Lower lobe of right lung (tissue), 2 donors: ENCODE measurements around the gene NPFFR2. TPM values are rescaled to one million over a fixed set of nuclear protein-coding genes. Genes with fewer than 3 reads are reported as not detected.

Experiments
- ATAC-seq, 2 donors: fragments of 200-7000 bp; cut with Tn5 transposase; one replicate each; pipeline ENCODE4 v1.9.1; 2020 to 2022; ENCODE audit warnings: mild to moderate bottlenecking in 2 of 2, moderate library complexity in 2 of 2
- DNase-seq: peaks from one replicate; pipeline ENCODE4 v3.0.0-alpha.2; 2020
- H3K27ac ChIP-seq: fragments of 200-600 bp; one replicate; pipeline ENCODE4 v1.8.0; 2022
- H3K27me3 ChIP-seq: fragments of 200-600 bp; one replicate; pipeline ENCODE4 v1.8.0; 2022; ENCODE audit warnings: low read depth
- H3K36me3 ChIP-seq: fragments of 200-600 bp; one replicate; pipeline ENCODE4 v1.8.0; 2022; ENCODE audit warnings: mild to moderate bottlenecking
- H3K4me1 ChIP-seq: fragments of 200-600 bp; one replicate; pipeline ENCODE4 v1.8.0; 2022
- H3K4me3 ChIP-seq: fragments of 200-600 bp; one replicate; pipeline ENCODE4 v1.8.0; 2022; ENCODE audit warnings: mild to moderate bottlenecking
- H3K9me3 ChIP-seq: fragments of 200-600 bp; one replicate; pipeline ENCODE4 v1.8.0; 2022
- CTCF ChIP-seq: fragments of 200-600 bp; IDR thresholded peaks from one replicate; pipeline ENCODE4 v1.8.0; 2022; ENCODE audit warnings: antibody characterized with exemption, mild to moderate bottlenecking
- intact Hi-C: fragments of 100-400 bp; cut with DNase I; formaldehyde crosslinking; loops from one replicate; pipeline ENCODE4 v1.11.0; 2022
- total RNA-seq: library from RNA; stranded (reverse); fragmentation: NEBNext Ultra II Directional; extraction: Animal tissue kit (Norgen Biotek cat#: 25700); gene quantifications from one replicate; pipeline ENCODE4 v1.2.1, GENCODE V29; 2021
- donor health status: DM: no; HTN: yes; CAD: no; lungs with severe emphysema.

Gene NPFFR2
- total RNA-seq, 1 donor from 2014 or later: not detected

DNA sequence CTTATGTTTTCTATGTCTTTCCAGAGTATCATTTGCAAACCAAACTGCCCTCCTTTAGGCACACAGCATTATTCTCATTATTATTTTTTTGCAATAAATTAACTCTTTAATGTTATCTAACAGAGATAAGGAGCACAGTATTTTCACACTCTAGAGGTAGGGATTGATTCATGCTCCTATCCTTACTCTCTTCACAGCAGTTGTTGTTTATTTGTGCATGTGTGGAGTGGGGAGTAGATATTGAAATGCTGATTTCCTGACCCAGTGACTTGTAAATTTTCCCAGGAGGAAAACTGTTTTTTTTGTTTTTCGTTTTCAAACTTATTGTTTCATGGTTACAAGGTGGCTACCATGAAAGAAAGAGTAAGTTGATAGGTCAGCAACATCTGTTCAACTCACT lies 140.0 kb downstream of the NPFFR2 start:
- ATAC-seq: no peak
- intact Hi-C loops: no loop called here

GRCh38 chr4:72179342-72179741 lies 147.5 kb downstream of the NPFFR2 start:
- Histone ChIP-seq H3K27ac (no peak overlapping the region), H3K36me3 (no peaks in the 10 kb centered on the region), H3K9me3 (no peaks in the 10 kb centered on the region), H3K4me1 (no peaks in the 10 kb centered on the region), H3K27me3 (no peaks in the 10 kb centered on the region), H3K4me3 (no peak overlapping the region)
- intact Hi-C loops: no loop called here
- TF ChIP-seq CTCF: no peak
- ATAC-seq (no peak), DNase-seq (no peak)

More for the DNA sequence above, 140.0 kb downstream of the NPFFR2 start:
- H3K36me3 ChIP-seq: no peaks in the 10 kb centered on the region
- no peak overlapping the region for H3K4me3 ChIP-seq
- no peaks in the 10 kb centered on the region for H3K4me1 ChIP-seq
- no peak for TF ChIP-seq CTCF
- no peak for DNase-seq
- H3K27me3 ChIP-seq: no peaks in the 10 kb centered on the region
- no peaks in the 10 kb centered on the region for H3K9me3 ChIP-seq
- no peak overlapping the region for H3K27ac ChIP-seq

DNA sequence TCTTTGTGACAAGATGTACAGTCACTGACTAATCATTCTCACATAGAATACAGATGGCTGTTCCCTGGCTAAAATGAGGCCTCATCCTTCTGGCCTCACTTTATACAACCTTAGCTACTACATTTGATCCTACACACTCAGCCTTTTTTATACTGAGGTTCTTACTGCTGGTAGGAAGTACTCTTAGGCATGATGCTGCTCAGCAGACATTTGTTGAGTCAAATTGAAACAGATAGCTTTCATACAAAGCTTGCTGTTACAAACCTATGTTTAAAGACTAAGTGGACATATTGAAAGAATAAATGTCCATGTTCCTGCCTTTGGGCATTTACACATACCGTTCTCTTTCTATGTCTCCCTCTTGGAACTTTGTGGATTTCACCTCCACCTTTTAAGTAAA lies 154.9 kb downstream of the NPFFR2 start:
- H3K36me3 ChIP-seq: no peaks in the 10 kb centered on the region
- no peak overlapping the region for H3K27ac ChIP-seq
- no peaks in the 10 kb centered on the region for H3K27me3 ChIP-seq
- no peaks in the 10 kb centered on the region for H3K4me1 ChIP-seq
- DNase-seq: no peak
- no peak for TF ChIP-seq CTCF
- no peak overlapping the region for H3K4me3 ChIP-seq
- intact Hi-C loops: no loop called here
- no peak for ATAC-seq
- no peaks in the 10 kb centered on the region for H3K9me3 ChIP-seq

DNA sequence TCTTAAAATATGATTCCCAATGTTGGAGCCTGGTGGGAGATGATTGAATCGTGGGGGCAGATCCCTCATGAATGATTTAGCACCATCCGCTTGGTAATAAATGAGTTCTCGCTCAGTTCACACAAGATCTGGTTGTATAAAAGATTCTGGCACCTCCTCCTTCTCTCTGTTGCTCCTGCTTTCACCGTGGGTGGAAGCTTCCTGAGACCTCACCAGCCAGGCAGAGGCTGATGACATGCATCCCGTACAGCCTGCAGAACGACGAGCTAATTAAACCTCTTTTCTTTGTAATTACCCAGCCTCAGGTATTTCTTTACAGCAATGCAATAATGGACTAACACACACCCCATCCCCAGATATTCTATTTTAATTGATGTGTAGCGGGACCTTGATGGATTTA lies 162.2 kb downstream of the NPFFR2 start:
- no peaks in the 10 kb centered on the region for H3K36me3 ChIP-seq
- TF ChIP-seq CTCF: no peak

GRCh38 chr4:72194453-72194852 lies 162.7 kb downstream of the NPFFR2 start:
- H3K4me3 ChIP-seq: no peak overlapping the region
- TF ChIP-seq CTCF: no peak
- H3K27ac ChIP-seq: no peak overlapping the region
- no peaks in the 10 kb centered on the region for H3K27me3 ChIP-seq
- intact Hi-C loops: no loop called here
- no peak for ATAC-seq
- H3K4me1 ChIP-seq: no peaks in the 10 kb centered on the region
- H3K9me3 ChIP-seq: no peaks in the 10 kb centered on the region
- no peaks in the 10 kb centered on the region for H3K36me3 ChIP-seq
- no peak for DNase-seq

More for the DNA sequence above, 162.2 kb downstream of the NPFFR2 start:
- Histone ChIP-seq H3K27ac (no peak overlapping the region), H3K27me3 (no peaks in the 10 kb centered on the region), H3K4me1 (no peaks in the 10 kb centered on the region), H3K4me3 (no peak overlapping the region), H3K9me3 (no peaks in the 10 kb centered on the region)
- no peak for ATAC-seq
- intact Hi-C loops: no loop called here
- no peak for DNase-seq

Other genes starting within 250 kb of the NPFFR2 start
- 0.86 TPM for gene GC, start 247.9 kb upstream of the NPFFR2 start, total RNA-seq